Stimulated activated CD4-positive, alpha-beta T cell treated with anti-CD3 and anti-CD28 coated beads, Interleukin-12 subunit alpha, Interleukin-12 subunit beta, amount 100 ng/mL, for 4 hours (primary cell): ENCODE measurements around the gene VIPR2.
"Not testable (repeated sequence)": the region's sequence is repeated elsewhere in the genome, so short reads cannot be mapped to it uniquely, and the experiment has no call there.

Source experiments
- DNase-seq: peaks from one replicate; pipeline ENCODE4 v3.0.0-alpha.2; 2020

Gene VIPR2

DNA sequence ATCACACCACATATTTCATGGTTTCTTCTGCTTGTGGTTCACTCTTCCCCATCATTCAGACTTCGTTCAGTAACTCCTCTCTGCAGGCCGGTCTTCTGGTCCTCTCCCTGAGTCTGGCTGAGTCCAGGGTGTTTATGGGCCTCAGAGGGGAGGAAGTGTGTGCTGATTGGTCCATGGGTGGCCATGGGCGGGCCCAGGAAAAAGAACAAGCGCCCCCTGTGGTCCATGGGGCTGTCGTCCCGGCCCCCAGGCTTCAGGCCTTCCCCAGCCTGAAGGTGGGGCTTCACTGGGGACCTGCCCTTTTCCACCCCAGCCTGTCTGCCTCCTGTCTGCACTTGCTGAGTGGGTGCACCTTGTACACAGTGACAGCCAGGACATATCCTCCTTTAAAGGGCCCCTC lies 123.7 kb downstream of the VIPR2 start:
- no peak for DNase-seq

DNA sequence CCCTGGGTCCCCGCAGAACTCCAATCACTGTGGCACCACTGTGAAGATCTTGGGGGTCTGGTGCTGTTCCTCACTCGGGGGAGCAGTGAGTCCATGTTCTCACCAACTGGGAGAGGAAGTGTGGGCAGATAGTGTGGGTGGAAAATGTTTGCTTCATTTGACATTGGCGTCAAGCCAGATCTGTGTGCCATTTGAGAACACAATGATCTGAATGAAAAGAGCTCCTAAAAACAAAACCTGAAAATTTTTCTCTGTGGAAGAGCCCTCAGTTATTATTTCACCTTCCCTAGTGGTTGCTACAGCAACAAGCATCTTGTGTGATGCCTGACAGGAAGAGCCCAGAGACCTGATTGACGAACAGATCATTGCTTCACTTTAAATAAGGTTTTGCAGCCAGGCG lies 125.6 kb downstream of the VIPR2 start:
- DNase-seq, result no peak

DNA sequence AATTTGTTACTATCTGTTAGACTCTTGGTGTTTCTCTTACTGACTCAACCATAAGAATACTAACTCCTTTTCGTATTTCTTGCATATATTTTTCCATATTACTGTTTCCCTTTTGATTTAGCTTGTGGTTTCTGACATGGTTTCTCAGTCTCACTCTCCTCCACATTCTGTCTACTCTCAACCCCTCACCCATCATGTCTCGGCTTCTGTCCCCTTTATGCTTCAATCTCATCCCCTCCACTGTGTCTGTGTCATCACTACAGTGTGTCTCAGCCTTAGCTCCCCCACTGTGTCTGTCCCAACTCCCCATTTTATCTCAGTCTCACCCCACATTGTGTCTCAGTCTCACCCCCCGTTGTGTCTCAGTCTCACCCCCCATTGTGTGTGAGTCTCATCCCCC lies 126.9 kb downstream of the VIPR2 start:
- DNase-seq, result no peak

DNA sequence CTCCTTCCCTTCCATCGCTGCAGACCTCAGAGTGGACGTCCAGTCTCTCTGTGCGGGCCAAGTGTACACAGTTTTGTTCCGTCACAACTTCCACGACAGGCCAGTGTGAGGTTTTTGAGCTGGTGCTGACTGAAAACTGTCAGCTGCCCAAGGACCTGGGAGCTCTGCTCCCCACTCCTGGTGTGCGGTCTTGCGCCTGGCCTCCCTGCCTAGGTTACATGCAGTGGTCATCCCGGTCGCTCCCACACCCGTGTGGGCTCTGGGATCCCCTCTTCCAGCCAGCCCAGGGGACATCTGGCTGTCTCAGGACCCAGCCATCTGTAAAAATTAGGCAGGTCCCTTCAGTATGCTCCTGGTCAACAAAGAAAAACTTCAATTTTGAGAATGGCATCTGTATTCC lies 127.5 kb downstream of the VIPR2 start:
- DNase-seq, result no peak

DNA sequence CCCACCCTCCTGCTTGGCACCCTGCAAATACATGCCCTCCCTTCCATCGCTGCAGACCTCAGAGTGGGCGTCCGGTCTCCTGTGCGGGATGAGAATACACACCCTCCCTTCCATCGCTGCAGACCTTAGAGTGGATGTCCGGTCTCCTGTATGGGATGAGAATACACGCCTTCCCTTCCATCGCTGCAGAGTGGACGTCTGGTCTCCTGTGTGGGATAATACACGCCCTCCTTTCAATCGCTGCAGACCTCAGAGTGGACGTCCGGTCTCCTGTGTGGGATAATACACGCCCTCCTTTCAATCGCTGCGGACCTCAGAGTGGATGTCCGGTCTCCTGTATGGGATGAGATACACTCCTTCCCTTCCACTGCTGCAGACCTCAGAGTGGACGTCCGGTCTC lies 128.1 kb downstream of the VIPR2 start:
- DNase-seq, result no peak

DNA sequence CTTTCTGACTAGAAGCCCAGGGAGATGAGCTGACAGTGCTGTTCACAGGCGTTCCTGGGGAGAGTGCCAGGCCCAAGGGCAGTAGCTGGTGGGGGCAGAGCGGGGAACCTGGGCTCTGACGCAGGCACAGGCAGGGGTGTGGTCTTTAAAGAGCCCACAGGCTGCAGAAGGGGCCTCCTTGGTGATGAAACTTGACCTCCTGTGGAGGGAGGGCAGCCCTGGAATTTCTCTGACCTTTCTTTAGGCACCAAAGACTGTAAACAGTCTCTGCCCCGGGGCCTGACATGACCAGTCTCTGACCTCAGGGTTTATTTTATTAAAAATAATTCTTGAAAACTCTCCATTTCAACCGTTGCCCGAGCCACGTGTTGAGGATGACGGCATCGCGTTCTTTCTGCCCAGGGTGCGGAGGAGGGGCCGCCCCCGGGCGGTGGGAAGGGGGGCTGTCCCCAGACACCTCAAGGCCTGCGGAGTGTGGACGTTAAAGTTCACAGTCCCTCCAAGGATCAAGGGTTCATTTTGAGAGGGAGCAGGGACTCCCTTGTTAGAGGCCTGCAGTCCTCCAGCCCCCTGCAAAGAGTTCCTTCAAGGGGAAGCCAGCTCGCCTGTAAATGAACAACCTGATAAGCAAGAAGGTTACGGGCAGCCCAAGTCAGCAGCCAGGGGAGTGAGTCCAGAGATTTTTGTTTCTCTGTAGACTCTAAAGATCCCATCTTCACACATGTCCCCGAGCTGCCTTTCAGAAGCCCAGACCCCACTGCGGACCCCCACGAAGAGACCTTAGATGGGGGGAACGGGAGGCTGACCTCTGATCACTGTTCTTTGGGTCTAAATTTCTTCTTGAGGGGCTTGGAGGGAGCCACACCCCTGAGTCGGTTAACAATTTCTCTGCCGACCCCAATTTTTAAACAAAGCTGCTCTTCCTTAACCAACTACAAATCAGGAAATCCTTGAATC lies 128.9 kb downstream of the VIPR2 start:
- DNase-seq, result no peak

DNA sequence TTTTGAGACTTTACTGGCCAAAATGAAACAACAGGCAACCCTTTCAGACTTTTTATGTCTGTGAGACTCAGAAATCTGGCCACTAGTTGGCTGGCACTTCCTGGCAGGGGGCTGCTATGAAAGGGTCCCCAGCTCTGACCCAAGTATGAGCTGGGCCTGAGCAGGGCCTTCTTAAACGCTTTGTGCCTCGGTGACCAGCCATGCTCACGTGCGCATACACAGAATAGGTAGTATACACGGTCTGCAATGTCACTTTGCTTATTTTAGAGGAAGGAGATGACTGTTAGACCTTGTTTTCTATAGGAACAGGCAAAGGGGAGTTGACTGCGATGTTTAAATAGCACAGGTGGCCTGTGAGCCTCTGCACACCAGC lies 129.6 kb downstream of the VIPR2 start:
- no peak for DNase-seq

DNA sequence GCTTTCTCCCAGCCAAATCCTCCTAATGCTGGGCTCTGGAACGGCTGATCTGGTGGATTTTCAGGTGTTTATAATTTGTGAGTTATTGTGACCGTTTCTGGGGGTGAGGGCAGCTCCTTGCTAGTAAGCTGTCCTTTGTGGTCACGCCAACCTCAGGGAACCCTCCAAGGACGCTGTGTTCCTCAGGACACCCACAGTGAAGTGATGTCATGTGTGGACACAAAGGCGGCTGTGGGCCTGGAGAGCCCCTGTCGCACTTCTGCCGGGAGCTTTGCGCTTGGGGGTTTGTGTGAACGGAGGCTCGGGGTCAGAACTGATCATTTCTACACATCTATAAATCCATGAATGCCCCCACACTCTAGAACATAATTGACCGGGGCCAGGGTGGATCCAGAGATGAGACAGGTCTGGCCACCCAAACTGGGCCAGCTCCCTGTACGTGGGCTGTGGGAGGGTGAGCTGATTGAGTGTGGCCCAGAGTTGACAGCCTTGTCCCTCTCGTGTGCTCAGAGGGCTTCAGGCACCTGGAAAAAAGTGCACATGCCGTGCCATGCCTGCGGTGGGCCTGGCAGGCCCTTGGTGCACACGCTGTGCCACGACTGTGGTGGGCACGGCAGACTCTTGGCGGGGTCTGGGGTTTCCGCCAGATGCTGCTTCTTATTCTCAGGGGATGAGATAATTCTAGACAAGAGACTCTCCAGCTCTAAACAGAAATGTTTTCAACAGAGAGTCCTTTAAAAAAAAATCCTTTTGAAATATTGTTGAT lies 130.2 kb downstream of the VIPR2 start:
- DNase-seq, result no peak

DNA sequence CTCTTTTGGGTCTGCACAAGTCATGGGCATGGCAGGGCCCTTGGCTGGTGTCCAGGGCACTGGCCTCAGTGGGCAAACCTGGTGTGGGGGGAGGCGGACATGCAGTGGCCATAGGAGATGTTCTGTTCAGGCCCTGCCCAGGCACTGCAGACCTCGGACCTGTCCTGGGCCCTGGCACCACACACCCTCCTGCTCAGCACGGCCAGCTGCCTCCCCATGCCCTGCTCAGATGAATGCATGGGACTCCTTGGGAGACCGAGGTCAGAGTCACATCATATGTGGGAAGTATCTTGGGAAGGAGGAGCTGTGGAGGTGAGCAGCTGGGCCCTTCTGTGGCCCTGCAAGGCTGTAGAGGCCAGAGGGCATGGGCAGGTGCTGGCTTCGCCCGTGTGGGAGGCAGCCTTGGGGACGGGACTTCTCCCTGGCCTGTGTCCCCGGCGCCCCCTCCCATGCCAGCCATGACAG lies 130.8 kb downstream of the VIPR2 start:
- DNase-seq, result no peak

DNA sequence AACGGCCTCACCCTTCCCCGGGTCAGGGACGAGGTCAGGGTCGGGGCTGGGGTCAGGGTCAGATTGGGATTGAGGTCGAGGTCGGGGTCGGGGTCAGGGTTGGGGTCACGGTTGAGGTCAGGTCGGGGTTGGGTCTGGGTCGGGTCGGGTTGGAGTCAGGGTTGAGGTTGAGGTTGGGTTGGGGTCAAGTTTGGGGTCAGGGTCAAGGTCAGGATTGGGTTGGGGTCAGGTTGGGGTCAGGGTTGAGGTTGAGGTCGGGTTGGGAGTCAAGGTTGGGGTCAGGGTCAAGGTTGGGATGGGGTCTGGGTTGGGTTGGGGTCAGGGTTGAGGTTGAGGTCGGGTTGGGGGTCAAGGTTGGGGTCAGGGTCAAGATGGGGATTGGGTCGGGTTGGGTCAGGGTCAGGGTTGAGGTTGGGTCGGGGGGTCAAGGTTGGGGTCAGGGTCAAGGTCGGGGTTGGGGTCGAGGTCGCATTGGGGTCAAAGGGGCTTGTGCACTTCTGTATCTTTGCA lies 131.4 kb downstream of the VIPR2 start:
- DNase-seq, result no peak

DNA sequence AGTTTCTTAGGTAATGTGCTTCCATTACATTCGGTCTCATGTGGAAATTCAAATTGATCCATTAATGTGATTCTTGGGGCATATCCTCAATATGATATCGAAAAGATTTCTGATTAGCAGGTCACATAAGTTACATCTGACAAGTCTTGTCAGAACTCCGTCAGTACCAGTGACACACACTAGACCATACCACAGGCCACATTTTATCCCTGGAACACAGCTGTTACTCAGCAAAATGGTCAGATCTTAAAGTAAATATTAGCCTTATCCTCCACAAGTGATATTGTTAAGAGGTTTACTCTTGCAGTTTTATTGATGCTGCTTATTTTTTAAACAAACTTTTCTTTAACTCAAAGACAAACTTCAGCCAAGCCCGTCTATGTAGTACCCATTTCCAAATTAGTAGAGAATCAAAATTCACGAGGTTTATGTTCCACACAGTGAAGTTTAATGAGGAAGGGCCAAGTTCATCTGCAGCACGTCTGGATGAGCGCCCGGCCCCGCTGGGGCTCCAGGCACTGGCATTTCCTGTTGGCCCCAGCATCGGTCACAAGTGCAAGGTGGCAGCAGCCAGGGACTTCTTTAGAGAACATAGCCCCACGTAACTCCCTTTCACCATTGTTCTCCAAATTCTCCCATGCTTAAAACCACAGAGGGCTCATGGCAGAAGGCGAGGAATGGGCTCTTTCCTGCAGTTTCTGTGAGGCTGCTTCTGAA lies 132.2 kb downstream of the VIPR2 start:
- DNase-seq, result no peak

DNA sequence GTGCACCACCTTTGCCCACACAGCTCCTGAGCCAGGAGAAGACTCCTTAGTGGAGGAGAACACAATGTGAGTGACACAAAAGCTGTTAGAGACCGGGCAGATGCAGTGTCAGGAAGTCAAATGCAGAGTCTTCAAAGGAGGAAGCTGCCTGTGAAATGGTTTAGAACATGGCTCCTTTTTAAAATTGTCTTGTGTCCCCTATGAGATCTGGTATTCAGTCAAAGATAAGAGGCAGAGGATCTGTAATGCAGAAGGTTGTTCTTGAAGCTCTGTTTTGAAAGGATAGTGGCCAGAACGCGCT lies 133.0 kb downstream of the VIPR2 start:
- DNase-seq, result no peak

DNA sequence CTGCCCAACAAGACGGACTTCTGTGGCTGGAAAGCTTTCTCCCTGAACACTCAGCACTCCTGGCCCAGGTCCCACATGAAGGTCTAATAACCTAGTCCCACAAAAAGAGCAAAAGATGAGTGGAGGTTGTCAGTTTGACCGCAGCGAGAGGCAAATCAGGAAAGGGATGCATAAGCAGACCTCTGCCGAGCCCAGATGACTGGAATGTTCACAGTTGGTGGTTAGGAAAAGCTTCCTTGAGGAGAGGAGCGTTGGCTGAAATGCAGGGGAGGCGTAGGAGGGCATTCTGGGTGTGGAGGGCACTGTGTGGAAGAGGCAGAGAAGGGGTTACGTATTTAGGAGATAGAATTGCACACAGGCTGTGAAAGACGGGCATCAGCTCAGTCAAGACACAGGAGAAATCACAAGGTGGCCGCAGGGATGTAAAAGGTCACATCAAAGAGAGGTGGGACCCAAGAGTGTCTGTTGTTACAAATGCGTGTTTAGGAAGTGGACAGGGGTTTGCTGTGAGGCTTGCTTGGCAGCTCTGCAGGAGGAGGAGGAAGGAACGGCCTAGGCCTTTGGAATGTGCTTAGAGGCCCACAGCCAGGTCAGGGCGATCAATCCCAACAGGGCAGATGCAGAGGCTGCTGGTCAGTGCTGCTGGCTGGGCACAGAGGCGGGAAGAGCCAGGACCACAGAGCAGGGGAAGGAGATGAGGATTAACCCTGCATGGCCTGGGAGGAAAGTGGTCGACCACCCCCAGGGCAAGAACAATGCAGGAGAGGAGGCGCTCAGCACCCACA lies 133.5 kb downstream of the VIPR2 start:
- no peak for DNase-seq

DNA sequence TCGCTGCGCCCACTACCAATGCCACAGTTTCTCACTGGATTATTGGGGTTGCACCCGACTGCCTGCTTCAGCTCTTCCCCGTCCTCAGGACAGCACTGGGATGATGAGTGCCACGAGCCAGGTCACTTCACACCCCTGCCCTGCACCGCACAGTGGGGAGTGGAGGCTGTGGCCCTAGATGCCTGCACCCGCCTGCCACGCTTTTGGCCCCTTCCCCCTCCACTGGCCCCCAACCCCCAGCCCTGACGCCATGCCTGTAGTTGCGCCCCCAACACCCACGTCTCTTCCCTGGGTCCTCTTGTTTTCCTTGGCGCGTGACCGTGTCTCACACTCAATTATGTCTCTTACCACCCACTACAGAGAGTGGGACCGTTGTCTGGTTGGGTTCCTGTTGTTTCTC lies 134.3 kb downstream of the VIPR2 start:
- DNase-seq, result no peak

DNA sequence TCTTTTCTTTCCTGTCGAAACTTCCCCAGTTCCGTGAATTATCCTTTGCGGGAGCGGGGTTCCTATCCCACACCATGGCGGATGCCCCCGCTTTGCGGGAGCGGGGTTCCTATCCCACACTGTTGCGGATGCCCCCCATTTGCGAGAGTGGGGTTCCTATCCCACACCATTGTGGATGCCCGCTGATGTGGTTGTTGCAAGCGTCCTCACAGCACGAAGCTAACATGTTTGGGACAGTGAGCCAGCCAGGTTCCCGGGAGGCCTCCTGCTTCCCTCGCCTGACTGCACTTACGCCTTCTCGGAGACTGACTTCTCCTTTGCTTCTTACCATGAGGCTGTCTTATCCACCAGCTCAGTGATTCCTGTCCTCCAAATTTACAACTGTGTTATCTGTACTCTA lies 134.7 kb downstream of the VIPR2 start:
- no peak for DNase-seq

DNA sequence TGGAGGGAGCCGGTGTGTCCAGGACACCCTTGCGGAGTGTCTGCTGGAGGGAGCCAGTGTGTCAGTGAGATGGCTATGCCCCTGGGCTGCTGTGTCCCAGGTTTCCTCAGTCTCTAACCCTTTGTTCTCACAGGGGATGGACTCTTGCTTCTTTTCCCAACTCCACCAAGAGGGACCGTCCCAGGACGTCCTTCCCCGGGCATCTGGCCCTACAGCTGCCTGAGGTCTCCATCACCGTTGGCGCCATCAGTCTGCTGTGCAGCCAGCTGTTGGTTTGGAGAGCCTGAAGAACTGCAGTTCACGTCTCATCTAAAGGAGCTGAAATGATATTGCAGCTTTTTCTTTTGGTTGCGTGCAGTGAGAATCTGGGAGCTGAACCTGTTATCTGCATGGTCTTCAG lies 136.2 kb downstream of the VIPR2 start:
- DNase-seq, result no peak

DNA sequence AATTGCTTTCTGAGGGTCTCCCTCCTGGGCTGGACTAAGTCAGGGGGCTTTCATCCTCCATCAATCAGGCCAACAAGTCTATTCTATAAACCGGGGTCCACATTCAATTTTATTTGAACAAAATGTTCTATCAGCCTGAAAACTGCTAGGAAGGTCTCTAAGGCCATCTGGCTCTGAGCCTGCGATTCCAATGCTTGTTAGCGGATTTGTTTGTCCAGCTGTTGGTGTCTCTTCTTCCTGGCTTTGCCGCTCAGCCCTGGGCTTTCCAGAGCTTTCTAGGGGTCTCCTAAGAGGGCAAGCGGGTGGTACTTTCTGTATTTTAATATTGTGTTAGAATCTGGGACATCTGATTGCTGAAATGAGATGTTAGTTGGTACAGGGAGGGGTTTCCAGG lies 136.7 kb downstream of the VIPR2 start:
- DNase-seq, result no peak

DNA sequence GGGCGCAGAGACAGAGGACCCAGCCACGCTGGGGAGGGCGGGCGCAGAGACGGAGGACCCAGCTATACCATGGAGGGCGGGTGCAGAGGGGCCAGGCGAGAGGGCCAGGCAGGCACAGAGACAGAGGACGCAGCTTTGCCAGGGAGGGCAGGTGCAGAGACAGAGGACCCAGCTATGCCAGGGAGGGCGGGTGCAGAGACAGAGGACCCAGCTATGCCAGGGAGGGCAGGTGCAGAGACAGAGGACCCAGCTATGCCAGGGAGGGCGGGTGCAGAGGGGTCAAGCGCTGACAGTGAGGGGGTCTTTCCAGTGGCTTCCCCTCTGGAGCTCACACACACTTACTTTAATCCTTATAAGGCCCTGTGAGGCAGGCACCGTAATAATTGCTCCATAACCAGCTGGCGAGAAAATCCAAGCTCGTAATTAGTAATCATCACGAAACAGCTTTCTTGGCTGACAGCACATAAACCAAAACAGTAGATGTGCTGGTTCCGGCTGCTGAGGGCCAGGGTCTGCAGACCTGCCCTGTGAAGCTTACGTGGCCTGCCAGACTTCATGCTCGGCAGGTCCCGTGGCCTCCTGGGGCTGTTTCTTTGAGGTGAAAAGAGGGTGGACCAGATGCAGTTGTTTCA lies 137.2 kb downstream of the VIPR2 start:
- DNase-seq, result no peak

DNA sequence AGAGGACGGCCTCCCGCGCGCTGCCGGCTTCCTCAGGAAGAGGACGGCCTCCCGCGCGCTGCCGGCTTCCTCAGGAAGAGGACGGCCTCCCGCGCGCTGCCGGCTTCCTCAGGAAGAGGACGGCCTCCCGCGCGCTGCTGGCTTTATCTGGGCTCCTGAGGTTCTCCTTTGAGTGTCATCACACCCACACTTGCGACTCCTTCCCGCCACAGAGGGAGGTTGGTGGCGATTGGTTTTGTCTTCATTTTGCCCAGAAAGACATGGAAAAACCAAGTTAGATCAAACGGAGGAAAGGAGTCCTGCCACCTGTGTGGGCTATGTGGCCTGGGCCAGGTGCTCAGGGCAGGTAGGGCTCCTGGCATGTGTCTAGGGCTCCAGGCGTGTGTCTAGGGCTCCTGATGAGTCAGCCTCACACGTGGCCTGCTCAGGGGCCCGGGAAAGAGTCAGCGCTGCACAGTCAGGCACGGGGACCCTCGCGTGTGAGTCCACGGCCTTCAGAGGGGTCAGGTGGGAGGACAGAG lies 138.0 kb downstream of the VIPR2 start:
- no peak for DNase-seq

DNA sequence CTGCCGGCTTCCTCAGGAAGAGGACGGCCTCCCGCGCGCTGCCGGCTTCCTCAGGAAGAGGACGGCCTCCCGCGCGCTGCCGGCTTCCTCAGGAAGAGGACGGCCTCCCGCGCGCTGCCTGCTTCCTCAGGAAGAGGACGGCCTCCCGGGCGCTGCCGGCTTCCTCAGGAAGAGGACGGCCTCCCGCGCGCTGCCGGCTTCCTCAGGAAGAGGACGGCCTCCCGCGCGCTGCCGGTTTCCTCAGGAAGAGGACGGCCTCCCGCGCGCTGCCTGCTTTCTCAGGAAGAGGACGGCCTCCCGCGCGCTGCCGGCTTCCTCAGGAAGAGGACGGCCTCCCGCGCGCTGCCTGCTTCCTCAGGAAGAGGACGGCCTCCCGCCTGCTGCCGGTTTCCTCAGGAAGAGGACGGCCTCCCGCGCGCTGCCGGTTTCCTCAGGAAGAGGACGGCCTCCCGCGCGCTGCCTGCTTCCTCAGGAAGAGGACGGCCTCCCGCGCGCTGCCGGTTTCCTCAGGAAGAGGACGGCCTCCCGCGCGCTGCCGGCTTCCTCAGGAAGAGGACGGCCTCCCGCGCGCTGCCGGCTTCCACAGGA lies 138.6 kb downstream of the VIPR2 start:
- not testable (repeated sequence) for DNase-seq

DNA sequence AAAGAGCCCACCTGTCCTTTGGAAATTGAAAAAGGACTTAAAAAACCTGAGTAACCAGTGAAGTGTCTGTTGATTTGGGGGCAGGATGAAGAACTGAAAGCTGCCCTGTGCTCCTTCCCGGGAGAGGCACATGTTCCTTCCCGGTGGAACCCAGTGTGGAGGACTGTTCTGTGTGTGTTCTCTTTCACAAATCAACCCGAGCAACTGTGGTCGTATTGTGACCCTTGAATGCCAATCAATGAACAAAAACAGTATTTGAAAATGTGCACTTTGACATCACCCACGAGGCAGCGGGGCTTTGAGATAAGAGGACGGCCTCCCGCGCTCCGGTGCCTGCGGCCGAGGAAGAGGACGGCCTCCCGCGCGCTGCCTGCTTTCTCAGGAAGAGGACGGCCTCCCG lies 139.0 kb downstream of the VIPR2 start:
- DNase-seq, result no peak

DNA sequence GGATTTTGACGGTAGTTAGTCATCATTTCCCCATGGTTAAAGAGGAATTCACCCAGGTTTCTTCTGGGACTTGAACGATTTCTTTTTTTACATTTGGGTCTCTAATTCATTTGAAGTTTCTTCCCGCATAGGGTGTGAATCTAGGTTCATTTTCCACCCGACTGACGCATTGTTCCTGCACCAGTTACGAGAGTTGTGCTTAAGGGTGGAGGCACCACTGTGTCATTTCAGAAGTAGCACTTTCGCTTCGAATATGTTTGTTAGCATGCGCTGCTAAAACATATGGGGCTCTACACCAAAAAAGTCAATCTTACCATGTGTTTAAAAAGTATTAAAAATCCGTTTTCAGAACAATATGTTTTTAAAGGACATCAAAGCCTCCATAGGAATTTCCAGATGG lies 140.3 kb downstream of the VIPR2 start:
- no peak for DNase-seq
